ENCODE results near the gene AMOTL1. TPM values are rescaled to one million over a fixed set of nuclear protein-coding genes. Genes with fewer than 3 reads are reported as not detected.
"Not testable (repeated sequence)": the region's sequence is repeated elsewhere in the genome, so short reads cannot be mapped to it uniquely, and the experiment has no call there.

AMOTL1 gene
- total and polyA plus RNA-seq, 2 donors from 2014 or later, result 6.1 to 52.3 TPM

DNA sequence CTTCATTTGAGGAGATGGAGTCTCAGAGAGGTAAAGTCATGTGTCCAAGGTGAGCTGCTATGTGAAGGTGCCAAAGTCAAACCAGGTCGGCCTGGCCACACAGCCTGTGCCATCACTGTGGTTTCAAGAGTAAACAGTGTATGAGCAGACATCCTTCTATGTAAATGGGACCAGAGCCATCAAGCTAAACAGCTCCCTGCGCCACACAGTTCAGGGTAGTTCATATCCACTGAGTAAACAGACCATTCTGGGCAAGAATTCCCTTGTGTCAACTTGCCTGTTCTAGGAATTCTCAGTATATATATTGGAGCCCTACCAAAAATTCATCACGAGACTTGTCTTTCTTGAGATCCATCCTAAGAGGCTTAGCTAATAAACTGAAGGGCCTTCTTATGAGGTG lies 77.5 kb downstream of the AMOTL1 start:
- no peak overlapping the region for H3K9ac ChIP-seq (ENCODE audit: low read length in 3 of 3)
- peaks cover 0 to 5% (median 0%) of the 10 kb centered on the region in 3 donors for H3K36me3 ChIP-seq (ENCODE audit: control insufficient read depth in 2 of 3, insufficient read depth in 3 of 3, low read length in 3 of 3)
- H3K9me3 ChIP-seq (ENCODE audit: control insufficient read depth in 2 of 3, insufficient read depth in 1 of 3, low read length in 3 of 3), result no peaks in the 10 kb centered on the region
- no peak overlapping the region for H3K4me3 ChIP-seq (ENCODE audit: low read length in 3 of 3)
- no peaks in the 10 kb centered on the region for H3K4me1 ChIP-seq (ENCODE audit: control insufficient read depth in 2 of 3, insufficient read depth in 2 of 3, low read depth in 1 of 3, low read length in 3 of 3)
- no peak for TF ChIP-seq CTCF (IDR thresholded peaks at IDR 0.05; ENCODE audit: borderline replicate concordance, extremely low read depth, insufficient read depth)
- H3K27ac ChIP-seq (ENCODE audit: low read depth in 2 of 2, low read length in 2 of 2), result no peak overlapping the region
- intact Hi-C loops (cut with DNase I), result no loop called here
- no peak for FAIRE-seq
- no peak for DNase-seq
- H3K27me3 ChIP-seq (ENCODE audit: control insufficient read depth, insufficient read depth, low read length), result no peaks in the 10 kb centered on the region

DNA sequence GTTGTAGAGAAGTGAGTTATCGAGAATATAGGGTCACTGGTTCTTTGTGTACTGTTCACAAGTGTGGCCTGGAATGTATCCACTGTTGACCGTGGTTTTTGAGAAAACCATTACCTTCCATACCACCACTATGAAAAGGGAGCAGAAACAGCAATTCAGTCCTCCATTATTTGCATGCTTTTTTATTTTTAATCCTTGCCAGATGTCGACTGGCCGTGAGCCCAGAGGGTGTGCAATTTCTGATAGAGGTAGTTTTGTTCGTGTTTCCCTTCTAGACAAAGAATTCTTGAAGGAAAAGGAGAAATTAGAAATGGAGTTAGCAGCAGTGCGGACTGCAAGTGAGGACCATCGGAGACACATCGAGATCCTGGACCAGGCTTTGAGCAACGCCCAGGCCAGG lies 81.7 kb downstream of the AMOTL1 start:
- DNase-seq (no peak), FAIRE-seq (no peak)
- TF ChIP-seq CTCF (IDR thresholded peaks at IDR 0.05; ENCODE audit: borderline replicate concordance, extremely low read depth, insufficient read depth), result no peak
- Histone ChIP-seq H3K27ac (ENCODE audit: low read depth in 2 of 2, low read length in 2 of 2) (no peak overlapping the region), H3K4me1 (ENCODE audit: control insufficient read depth in 2 of 3, insufficient read depth in 2 of 3, low read depth in 1 of 3, low read length in 3 of 3) (no peaks in the 10 kb centered on the region), H3K27me3 (ENCODE audit: control insufficient read depth, insufficient read depth, low read length) (no peaks in the 10 kb centered on the region), H3K36me3 (ENCODE audit: control insufficient read depth in 2 of 3, insufficient read depth in 3 of 3, low read length in 3 of 3) (peaks cover 2 to 20% (median 13%) of the 10 kb centered on the region in 3 donors), H3K9ac (ENCODE audit: low read length in 3 of 3) (no peak overlapping the region), H3K9me3 (ENCODE audit: control insufficient read depth in 2 of 3, insufficient read depth in 1 of 3, low read length in 3 of 3) (no peaks in the 10 kb centered on the region), H3K4me3 (ENCODE audit: low read length in 3 of 3) (no peak overlapping the region)
- intact Hi-C loops (cut with DNase I), result no loop called here

DNA sequence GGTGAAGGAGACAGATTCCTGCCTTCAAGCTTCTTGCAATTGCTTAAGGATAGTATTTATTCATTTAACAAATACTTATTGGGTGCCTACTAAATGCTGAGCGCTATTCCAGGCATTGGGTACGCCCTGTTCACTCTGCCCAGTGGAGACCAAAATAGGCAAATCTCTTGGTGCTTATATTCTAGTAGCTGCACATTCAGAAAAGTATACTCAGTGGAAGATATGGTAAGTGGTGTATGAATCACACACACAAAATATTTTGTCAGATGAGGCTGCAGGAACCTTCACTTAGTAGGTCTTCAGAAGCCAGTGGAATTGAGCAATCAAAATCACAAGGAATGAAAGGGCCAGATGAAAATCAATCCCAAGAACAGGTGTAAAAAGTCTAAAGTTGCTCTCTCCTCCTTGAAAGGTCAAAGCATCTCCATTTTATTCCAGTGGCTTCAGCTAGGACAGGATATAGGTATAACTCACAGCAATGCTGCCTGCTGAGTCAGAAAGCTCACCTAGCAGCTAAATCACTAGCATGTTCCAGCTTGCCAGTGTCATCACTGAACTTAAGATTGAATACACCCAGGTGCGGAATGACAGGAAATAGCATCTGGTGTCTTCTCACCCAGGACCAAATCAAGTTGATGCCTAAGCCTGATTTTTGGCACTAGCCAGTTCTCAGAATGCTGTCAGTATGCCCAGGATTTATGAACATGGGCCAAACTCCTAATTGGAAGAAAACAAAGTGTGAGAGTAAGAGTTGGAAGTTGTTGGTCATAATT lies 83.9 kb downstream of the AMOTL1 start:
- Histone ChIP-seq H3K36me3 (ENCODE audit: control insufficient read depth in 2 of 3, insufficient read depth in 3 of 3, low read length in 3 of 3) (peaks cover 2 to 25% (median 20%) of the 10 kb centered on the region in 3 donors), H3K4me1 (ENCODE audit: control insufficient read depth in 2 of 3, insufficient read depth in 2 of 3, low read depth in 1 of 3, low read length in 3 of 3) (no peaks in the 10 kb centered on the region), H3K27ac (ENCODE audit: low read depth in 2 of 2, low read length in 2 of 2) (no peak overlapping the region), H3K9ac (ENCODE audit: low read length in 3 of 3) (no peak overlapping the region), H3K9me3 (ENCODE audit: control insufficient read depth in 2 of 3, insufficient read depth in 1 of 3, low read length in 3 of 3) (no peaks in the 10 kb centered on the region), H3K4me3 (ENCODE audit: low read length in 3 of 3) (no peak overlapping the region), H3K27me3 (ENCODE audit: control insufficient read depth, insufficient read depth, low read length) (no peaks in the 10 kb centered on the region)
- FAIRE-seq (no peak), DNase-seq (no peak)
- TF ChIP-seq CTCF (IDR thresholded peaks at IDR 0.05; ENCODE audit: borderline replicate concordance, extremely low read depth, insufficient read depth), result no peak
- intact Hi-C loops (cut with DNase I), result no loop called here

GRCh38 chr11:94853288-94853687 lies 85.1 kb downstream of the AMOTL1 start:
- H3K9me3 ChIP-seq (ENCODE audit: control insufficient read depth in 2 of 3, insufficient read depth in 1 of 3, low read length in 3 of 3); FAIRE-seq; H3K4me1 ChIP-seq (ENCODE audit: control insufficient read depth in 2 of 3, insufficient read depth in 2 of 3, low read depth in 1 of 3, low read length in 3 of 3); DNase-seq; H3K27ac ChIP-seq (ENCODE audit: low read depth in 2 of 2, low read length in 2 of 2); intact Hi-C loops (cut with DNase I); H3K27me3 ChIP-seq (ENCODE audit: control insufficient read depth, insufficient read depth, low read length); H3K9ac ChIP-seq (ENCODE audit: low read length in 3 of 3); H3K4me3 ChIP-seq (ENCODE audit: low read length in 3 of 3): not testable (repeated sequence)
- peaks cover 2 to 32% (median 20%) of the 10 kb centered on the region in 3 donors for H3K36me3 ChIP-seq (ENCODE audit: control insufficient read depth in 2 of 3, insufficient read depth in 3 of 3, low read length in 3 of 3)
